ENCODE results near the gene VASH2. TPM values are rescaled to one million over a fixed set of nuclear protein-coding genes. Genes with fewer than 3 reads are reported as not detected.

The VASH2 gene
- total RNA-seq, 1 donor from 2014 or later = 0.10 TPM

GRCh38 chr1:212937034-212937433, 13.3 kb upstream of the VASH2 start:
- H3K4me3 Mint-ChIP-seq = no peak overlapping the region
- intact Hi-C loops (cut with micrococcal nuclease) = no loop called here
- no peaks in the 10 kb centered on the region for H3K4me1 Mint-ChIP-seq (ENCODE audit: low read depth)
- H3K36me3 Mint-ChIP-seq (ENCODE audit: low read depth) = no peaks in the 10 kb centered on the region
- H3K27me3 Mint-ChIP-seq (ENCODE audit: insufficient read depth) = peaks cover 7% of the 10 kb centered on the region
- no peaks in the 10 kb centered on the region for H3K9me3 Mint-ChIP-seq
- DNase-seq (ENCODE audit: low spot score) = no peak
- H3K27ac Mint-ChIP-seq = no peak overlapping the region

- H3K27me3 Mint-ChIP-seq (ENCODE audit: insufficient read depth) = peaks cover 7% of the 10 kb centered on the region
Observed at GRCh38 chr1:212938846-212939245, 11.5 kb upstream of the VASH2 start.

GRCh38 chr1:212941452-212941851, 8.9 kb upstream of the VASH2 start:
- Mint-ChIP-seq H3K4me1 (ENCODE audit: low read depth) (no peaks in the 10 kb centered on the region), H3K27me3 (ENCODE audit: insufficient read depth) (peaks cover 12% of the 10 kb centered on the region), H3K9me3 (no peaks in the 10 kb centered on the region), H3K4me3 (no peak overlapping the region), H3K27ac (no peak overlapping the region), H3K36me3 (ENCODE audit: low read depth) (no peaks in the 10 kb centered on the region)
- no peak for DNase-seq (ENCODE audit: low spot score)
- intact Hi-C loops (cut with micrococcal nuclease) = no loop called here

More at GRCh38 chr1:212938846-212939245, 11.5 kb upstream of the VASH2 start:
- no peak overlapping the region for H3K4me3 Mint-ChIP-seq
- H3K27ac Mint-ChIP-seq = no peak overlapping the region
- H3K4me1 Mint-ChIP-seq (ENCODE audit: low read depth) = no peaks in the 10 kb centered on the region
- H3K36me3 Mint-ChIP-seq (ENCODE audit: low read depth) = no peaks in the 10 kb centered on the region
- DNase-seq (ENCODE audit: low spot score) = no peak
- H3K9me3 Mint-ChIP-seq = no peaks in the 10 kb centered on the region
- intact Hi-C loops (cut with micrococcal nuclease) = no loop called here

GRCh38 chr1:212942679-212943392, 7.5 kb upstream of the VASH2 start:
- Mint-ChIP-seq H3K4me3 (no peak overlapping the region), H3K9me3 (no peaks in the 10 kb centered on the region), H3K36me3 (ENCODE audit: low read depth) (no peaks in the 10 kb centered on the region), H3K27me3 (ENCODE audit: insufficient read depth) (peaks cover 12% of the 10 kb centered on the region), H3K4me1 (ENCODE audit: low read depth) (no peaks in the 10 kb centered on the region), H3K27ac (no peak overlapping the region)
- no peak for DNase-seq (ENCODE audit: low spot score)
- intact Hi-C loops (cut with micrococcal nuclease) = no loop called here

GRCh38 chr1:212943393-212943710, 7.0 kb upstream of the VASH2 start:
- H3K27me3 Mint-ChIP-seq (ENCODE audit: insufficient read depth) = peaks cover 15% of the 10 kb centered on the region
- no peaks in the 10 kb centered on the region for H3K4me1 Mint-ChIP-seq (ENCODE audit: low read depth)
- H3K9me3 Mint-ChIP-seq = no peaks in the 10 kb centered on the region
- no peak for DNase-seq (ENCODE audit: low spot score)
- no peaks in the 10 kb centered on the region for H3K36me3 Mint-ChIP-seq (ENCODE audit: low read depth)
- intact Hi-C loops (cut with micrococcal nuclease) = no loop called here
- no peak overlapping the region for H3K27ac Mint-ChIP-seq
- H3K4me3 Mint-ChIP-seq = no peak overlapping the region

GRCh38 chr1:212944229-212944901, 6.0 kb upstream of the VASH2 start:
- H3K27ac Mint-ChIP-seq = no peak overlapping the region
- no peak for DNase-seq (ENCODE audit: low spot score)
- H3K9me3 Mint-ChIP-seq = peaks cover 3% of the 10 kb centered on the region
- H3K4me3 Mint-ChIP-seq = no peak overlapping the region
- no peaks in the 10 kb centered on the region for H3K36me3 Mint-ChIP-seq (ENCODE audit: low read depth)
- intact Hi-C loops (cut with micrococcal nuclease) = no loop called here
- no peaks in the 10 kb centered on the region for H3K4me1 Mint-ChIP-seq (ENCODE audit: low read depth)
- H3K27me3 Mint-ChIP-seq (ENCODE audit: insufficient read depth) = peaks cover 25% of the 10 kb centered on the region

GRCh38 chr1:212945056-212945455, 5.3 kb upstream of the VASH2 start:
- DNase-seq (ENCODE audit: low spot score) = no peak
- peaks cover 32% of the 10 kb centered on the region for H3K27me3 Mint-ChIP-seq (ENCODE audit: insufficient read depth)
- no peak overlapping the region for H3K27ac Mint-ChIP-seq
- no peak overlapping the region for H3K4me3 Mint-ChIP-seq
- H3K36me3 Mint-ChIP-seq (ENCODE audit: low read depth) = no peaks in the 10 kb centered on the region
- peaks cover 3% of the 10 kb centered on the region for H3K4me1 Mint-ChIP-seq (ENCODE audit: low read depth)
- intact Hi-C loops (cut with micrococcal nuclease) = no loop called here
- H3K9me3 Mint-ChIP-seq = peaks cover 3% of the 10 kb centered on the region

- Mint-ChIP-seq H3K27ac (no peak overlapping the region), H3K27me3 (ENCODE audit: insufficient read depth) (peaks cover 34% of the 10 kb centered on the region), H3K4me3 (no peak overlapping the region), H3K9me3 (peaks cover 3% of the 10 kb centered on the region), H3K4me1 (ENCODE audit: low read depth) (peaks cover 6% of the 10 kb centered on the region), H3K36me3 (ENCODE audit: low read depth) (no peaks in the 10 kb centered on the region)
- intact Hi-C loops (cut with micrococcal nuclease) = no loop called here
- no peak for DNase-seq (ENCODE audit: low spot score)
Observed at GRCh38 chr1:212945463-212946160, 4.7 kb upstream of the VASH2 start.

- Mint-ChIP-seq H3K27me3 (ENCODE audit: insufficient read depth) (peaks cover 36% of the 10 kb centered on the region), H3K4me1 (ENCODE audit: low read depth) (peaks cover 6% of the 10 kb centered on the region), H3K9me3 (peaks cover 3% of the 10 kb centered on the region), H3K36me3 (ENCODE audit: low read depth) (no peaks in the 10 kb centered on the region), H3K27ac (no peak overlapping the region), H3K4me3 (no peak overlapping the region)
- no peak for DNase-seq (ENCODE audit: low spot score)
- intact Hi-C loops (cut with micrococcal nuclease) = no loop called here
Observed at GRCh38 chr1:212946872-212947271, 3.5 kb upstream of the VASH2 start.

GRCh38 chr1:212949771-212950170, 570 bp upstream of the VASH2 start:
- peaks cover 49% of the 10 kb centered on the region for H3K27me3 Mint-ChIP-seq (ENCODE audit: insufficient read depth)
- intact Hi-C loops (cut with micrococcal nuclease) = loop anchor here (1.0 to 5.0 kb wide), 4 partner anchors 66 to 382 kb away; partner anchors contain the start of genes ANGEL2, FLVCR1, NSL1 and TATDN3
- no peak for DNase-seq (ENCODE audit: low spot score)
- peak overlapping the region; percentile 82 for H3K4me3 Mint-ChIP-seq
- no peaks in the 10 kb centered on the region for H3K36me3 Mint-ChIP-seq (ENCODE audit: low read depth)
- H3K4me1 Mint-ChIP-seq (ENCODE audit: low read depth) = peaks cover 6% of the 10 kb centered on the region
- H3K9me3 Mint-ChIP-seq = peaks cover 3% of the 10 kb centered on the region
- H3K27ac Mint-ChIP-seq = no peak overlapping the region

- Mint-ChIP-seq H3K4me1 (ENCODE audit: low read depth) (peaks cover 6% of the 10 kb centered on the region), H3K27ac (no peak overlapping the region), H3K9me3 (peaks cover 3% of the 10 kb centered on the region), H3K36me3 (ENCODE audit: low read depth) (no peaks in the 10 kb centered on the region), H3K27me3 (ENCODE audit: insufficient read depth) (peaks cover 50% of the 10 kb centered on the region), H3K4me3 (peak overlapping the region; percentile 82)
- intact Hi-C loops (cut with micrococcal nuclease) = loop anchor here (5.0 kb wide), 1 partner anchor 384 kb away; no protein-coding TSS in a partner anchor
- no peak for DNase-seq (ENCODE audit: low spot score)
Observed at GRCh38 chr1:212951126-212951946, 995 bp downstream of the VASH2 start.

GRCh38 chr1:212951947-212952640, 1.8 kb downstream of the VASH2 start:
- no peak for DNase-seq (ENCODE audit: low spot score)
- Mint-ChIP-seq H3K27me3 (ENCODE audit: insufficient read depth) (peaks cover 53% of the 10 kb centered on the region), H3K4me1 (ENCODE audit: low read depth) (peaks cover 6% of the 10 kb centered on the region), H3K27ac (no peak overlapping the region), H3K9me3 (peaks cover 3% of the 10 kb centered on the region), H3K36me3 (ENCODE audit: low read depth) (no peaks in the 10 kb centered on the region), H3K4me3 (peak overlapping the region; percentile 65)
- intact Hi-C loops (cut with micrococcal nuclease) = loop anchor here (5.0 kb wide), 1 partner anchor 385 kb away; no protein-coding TSS in a partner anchor
